LNCAP (cell line): ENCODE data around the gene FAM107B.

Experiments used
- CTCF ChIP-seq: fragments of 450-650 bp; IDR thresholded peaks from 2 replicates; pipeline ENCODE4 v1.5.1; 2017; ENCODE audit warnings: mild to moderate bottlenecking

FAM107B gene

GRCh38 chr10:14569274-14570060 lies 205.2 kb downstream of the FAM107B start:
- TF ChIP-seq CTCF: no peak

GRCh38 chr10:14567421-14567820 lies 207.3 kb downstream of the FAM107B start:
- TF ChIP-seq CTCF: no peak

GRCh38 chr10:14566498-14566897 lies 208.2 kb downstream of the FAM107B start:
- no peak for TF ChIP-seq CTCF

- no peak for TF ChIP-seq CTCF
These were observed 209.5 kb downstream of the FAM107B start for GRCh38 chr10:14565199-14565598.

GRCh38 chr10:14564268-14564744 lies 210.4 kb downstream of the FAM107B start:
- no peak for TF ChIP-seq CTCF

GRCh38 chr10:14563359-14563940 lies 211.2 kb downstream of the FAM107B start:
- no peak for TF ChIP-seq CTCF

- no peak for TF ChIP-seq CTCF
These were observed 211.7 kb downstream of the FAM107B start for GRCh38 chr10:14563076-14563336.
